Activated CD8-positive, alpha-beta memory T cell treated with anti-CD3 and anti-CD28 coated beads for 4 hours (primary cell): ENCODE results near the gene RTTN.
"Not testable (repeated sequence)": the region's sequence is repeated elsewhere in the genome, so short reads cannot be mapped to it uniquely, and the experiment has no call there.

Experiments used
- DNase-seq, 2 donors: peaks; one replicate each; pipeline ENCODE4 v3.0.0-alpha.2; 2020; ENCODE audit warnings: low read depth in 2 of 2

The RTTN gene

GRCh38 chr18:70149616-70150301 lies 55.7 kb downstream of the RTTN start:
- no peak for DNase-seq

GRCh38 chr18:70149156-70149555 lies 56.3 kb downstream of the RTTN start:
- DNase-seq, result no peak

GRCh38 chr18:70148039-70148938 lies 57.2 kb downstream of the RTTN start:
- no peak for DNase-seq

- no peak for DNase-seq
Observed at GRCh38 chr18:70146174-70146573, 59.3 kb downstream of the RTTN start.

- DNase-seq, result no peak
Observed at GRCh38 chr18:70142001-70142400, 63.5 kb downstream of the RTTN start.

- no peak for DNase-seq
Observed at GRCh38 chr18:70139138-70139537, 66.3 kb downstream of the RTTN start.

- no peak for DNase-seq
Observed at GRCh38 chr18:70135604-70136003, 69.9 kb downstream of the RTTN start.

GRCh38 chr18:70132999-70133398 lies 72.5 kb downstream of the RTTN start:
- no peak for DNase-seq

GRCh38 chr18:70128271-70128670 lies 77.2 kb downstream of the RTTN start:
- DNase-seq, result no peak

- DNase-seq, result no peak
Observed at GRCh38 chr18:70127359-70127758, 78.1 kb downstream of the RTTN start.

- DNase-seq, result no peak
Observed at GRCh38 chr18:70126832-70127231, 78.7 kb downstream of the RTTN start.

GRCh38 chr18:70124139-70124538 lies 81.3 kb downstream of the RTTN start:
- DNase-seq, result no peak

- DNase-seq, result no peak
Observed at GRCh38 chr18:70121842-70122241, 83.6 kb downstream of the RTTN start.

GRCh38 chr18:70116949-70117348 lies 88.5 kb downstream of the RTTN start:
- DNase-seq, result no peak

GRCh38 chr18:70113511-70113910 lies 92.0 kb downstream of the RTTN start:
- no peak for DNase-seq

- DNase-seq, result no peak
Observed at GRCh38 chr18:70110678-70111077, 94.8 kb downstream of the RTTN start.

GRCh38 chr18:70107091-70107490 lies 98.4 kb downstream of the RTTN start:
- no peak for DNase-seq

- not testable (repeated sequence) for DNase-seq
Observed at GRCh38 chr18:70102854-70103253, 102.6 kb downstream of the RTTN start.

- DNase-seq, result no peak
Observed at GRCh38 chr18:70089858-70090257, 115.6 kb downstream of the RTTN start.

- no peak for DNase-seq
Observed at GRCh38 chr18:70086085-70086484, 119.4 kb downstream of the RTTN start.

GRCh38 chr18:70085641-70086040 lies 119.8 kb downstream of the RTTN start:
- DNase-seq, result no peak

- DNase-seq, result no peak
Observed at GRCh38 chr18:70082430-70082829, 123.1 kb downstream of the RTTN start.

GRCh38 chr18:70078106-70078505 lies 127.4 kb downstream of the RTTN start:
- no peak for DNase-seq
